PC-3 (cell line): ENCODE measurements around the gene MCFD2. TPM values are rescaled to one million over a fixed set of nuclear protein-coding genes. Genes with fewer than 3 reads are reported as not detected.

Experiments used
- ATAC-seq: fragments of 200-7000 bp; cut with Tn5 transposase; 2 replicates; pipeline ENCODE4 v1.9.1; 2020; ENCODE audit warnings: mild to moderate bottlenecking, moderate library complexity
- BruUV-seq: library from RNA; stranded (reverse); fragments of 400-500 nt; replicated peaks from 2 replicates; lab custom pipeline; 2021; lab: Mats Ljungman, UMichigan
- CTCF ChIA-PET: fragments of 300-600 bp; sonication (Branson Sonifier 250); formaldehyde crosslinking; loops from one replicate; lab custom pipeline; 2022; ENCODE audit warnings: antibody characterized with exemption; lab: Charles Lee
- POLR2A ChIA-PET: fragments of 300-600 bp; sonication (Branson Sonifier 250); formaldehyde crosslinking; loops from one replicate; lab custom pipeline; 2022; ENCODE audit warnings: antibody characterized with exemption; ENCODE audit not compliant: unreplicated experiment; lab: Charles Lee
- DNase-seq: peaks from one replicate; pipeline ENCODE4 v3.0.0-alpha.2; 2015
- H2AFZ ChIP-seq: fragments of 300-600 bp; sonication (generic); 2 replicates; pipeline ENCODE4 v1.6.0; 2016; ENCODE audit warnings: antibody characterized with exemption, low read length
- H3F3A ChIP-seq: fragments of 300-600 bp; sonication (generic); one replicate; pipeline ENCODE4 v1.6.0; 2017; ENCODE audit warnings: antibody characterized with exemption, low read length, control low read depth, mild to moderate bottlenecking; ENCODE audit not compliant: unreplicated experiment
- H3K27ac ChIP-seq: fragments of 300-600 bp; sonication (generic); 2 replicates; pipeline ENCODE4 v1.5.1; 2016; ENCODE audit warnings: mild to moderate bottlenecking, low read length
- H3K27me3 ChIP-seq: fragments of 300-600 bp; sonication (generic); 2 replicates; pipeline ENCODE4 v1.6.1; 2016; ENCODE audit warnings: low read length, mixed read lengths
- H3K36me3 ChIP-seq: fragments of 300-600 bp; sonication (generic); 2 replicates; pipeline ENCODE4 v1.6.1; 2016; ENCODE audit warnings: low read depth, mixed run types, low read length, mixed read lengths
- H3K4me1 ChIP-seq: fragments of 300-600 bp; sonication (generic); 2 replicates; pipeline ENCODE4 v1.5.1; 2016; ENCODE audit warnings: low read length; ENCODE audit not compliant: insufficient read depth
- H3K4me2 ChIP-seq: fragments of 300-600 bp; sonication (generic); 2 replicates; pipeline ENCODE4 v1.6.0; 2016; ENCODE audit warnings: low read length
- H3K4me3 ChIP-seq: fragments of 300-600 bp; sonication (generic); 2 replicates; pipeline ENCODE4 v1.5.1; 2016; ENCODE audit warnings: mild to moderate bottlenecking, low read length, mixed read lengths
- H3K79me2 ChIP-seq: fragments of 300-600 bp; sonication (generic); 2 replicates; pipeline ENCODE4 v1.6.1; 2017; ENCODE audit warnings: low read length, mixed read lengths
- H3K9ac ChIP-seq: fragments of 300-600 bp; sonication (generic); 2 replicates; pipeline ENCODE4 v1.6.0; 2016; ENCODE audit warnings: mild to moderate bottlenecking, low read length
- H3K9me2 ChIP-seq: fragments of 300-600 bp; sonication (generic); replicated peaks from 2 replicates; pipeline ENCODE4 v1.6.1; 2016; ENCODE audit warnings: mixed run types, low read length, mixed read lengths
- H3K9me3 ChIP-seq: fragments of 300-600 bp; sonication (generic); 2 replicates; pipeline ENCODE4 v1.6.1; 2016; ENCODE audit warnings: low read length, mixed read lengths
- H4K20me1 ChIP-seq: fragments of 300-600 bp; sonication (generic); 2 replicates; pipeline ENCODE4 v1.6.1; 2016; ENCODE audit warnings: low read length, mixed read lengths
- EZH2 ChIP-seq: fragments of 300-600 bp; sonication (generic); IDR thresholded peaks from one replicate; pipeline ENCODE4 v1.6.1; 2017; ENCODE audit warnings: antibody characterized with exemption, mild to moderate bottlenecking, low read length; ENCODE audit not compliant: unreplicated experiment
- EZH2phosphoT487 ChIP-seq: fragments of 300-600 bp; sonication (generic); IDR thresholded peaks from 2 replicates; pipeline ENCODE4 v1.6.1; 2018; ENCODE audit warnings: mild to moderate bottlenecking, antibody characterized with exemption, low read length, borderline replicate concordance
- intact Hi-C: fragments of 100-400 bp; cut with micrococcal nuclease; formaldehyde crosslinking; loops from 2 replicates; pipeline ENCODE4 v1.9.0; 2023
- total RNA-seq: library from RNA; depleted of rRNA; stranded (reverse); fragments of >200 nt; gene quantifications from 2 replicates; pipeline ENCODE4 v1.2.3, GENCODE V29; 2014
- TF ChIP-seq, protein P1 (sequence below): fragments of 300-600 bp; sonication (generic); conservative IDR thresholded peaks from 2 replicates; pipeline ENCODE4 v1.5.1; 2017; ENCODE audit warnings: antibody characterized with exemption, low read depth, mild to moderate bottlenecking, low read length

Gene MCFD2
- total RNA-seq, 1 experiment from 2014 or later, result 112 TPM

DNA sequence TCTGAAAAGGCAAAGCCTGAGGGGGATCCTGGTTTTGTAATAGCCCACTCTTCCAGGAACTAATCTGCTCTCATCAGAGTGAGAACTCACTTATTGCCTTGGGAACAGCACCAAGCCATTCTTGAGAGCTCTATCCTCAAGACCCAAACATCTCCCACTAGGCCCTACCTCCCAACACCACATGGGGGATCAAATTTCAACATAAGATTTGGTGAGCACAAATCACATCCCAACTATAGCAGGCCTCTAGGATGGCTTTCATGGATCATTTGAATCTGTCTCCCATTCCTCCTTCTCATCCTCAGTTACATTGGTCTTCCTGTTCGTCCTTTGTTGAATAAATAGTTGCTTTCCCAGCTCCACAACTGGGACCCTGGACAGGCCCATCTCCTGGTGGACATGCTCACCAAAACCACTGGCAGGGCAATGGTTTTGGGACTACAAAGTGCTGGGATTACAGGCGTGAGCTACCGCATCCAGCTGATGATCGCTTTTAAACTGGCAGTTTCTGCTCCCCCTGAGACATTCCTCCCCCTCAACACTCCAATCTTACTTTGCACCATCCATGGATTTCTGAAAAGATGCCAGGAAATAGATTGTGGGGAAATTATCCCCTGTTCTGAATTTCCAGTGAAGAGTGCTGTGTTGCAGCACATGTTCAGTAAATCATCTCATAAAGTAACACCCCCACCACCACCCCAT lies 42.6 kb downstream of the MCFD2 start:
- intact Hi-C loops, result loop anchor here (2.0 kb wide), 1 partner anchor 18 kb away; no protein-coding TSS in a partner anchor
- ChIA-PET CTCF (interaction anchor here (0.6 kb wide), 1 partner anchor 730 kb away, joined by 4 read pairs; no protein-coding TSS in a partner anchor), POLR2A (no interaction called here)
- no peak for TF ChIP-seq EZH2
- TF ChIP-seq, protein P1, sequence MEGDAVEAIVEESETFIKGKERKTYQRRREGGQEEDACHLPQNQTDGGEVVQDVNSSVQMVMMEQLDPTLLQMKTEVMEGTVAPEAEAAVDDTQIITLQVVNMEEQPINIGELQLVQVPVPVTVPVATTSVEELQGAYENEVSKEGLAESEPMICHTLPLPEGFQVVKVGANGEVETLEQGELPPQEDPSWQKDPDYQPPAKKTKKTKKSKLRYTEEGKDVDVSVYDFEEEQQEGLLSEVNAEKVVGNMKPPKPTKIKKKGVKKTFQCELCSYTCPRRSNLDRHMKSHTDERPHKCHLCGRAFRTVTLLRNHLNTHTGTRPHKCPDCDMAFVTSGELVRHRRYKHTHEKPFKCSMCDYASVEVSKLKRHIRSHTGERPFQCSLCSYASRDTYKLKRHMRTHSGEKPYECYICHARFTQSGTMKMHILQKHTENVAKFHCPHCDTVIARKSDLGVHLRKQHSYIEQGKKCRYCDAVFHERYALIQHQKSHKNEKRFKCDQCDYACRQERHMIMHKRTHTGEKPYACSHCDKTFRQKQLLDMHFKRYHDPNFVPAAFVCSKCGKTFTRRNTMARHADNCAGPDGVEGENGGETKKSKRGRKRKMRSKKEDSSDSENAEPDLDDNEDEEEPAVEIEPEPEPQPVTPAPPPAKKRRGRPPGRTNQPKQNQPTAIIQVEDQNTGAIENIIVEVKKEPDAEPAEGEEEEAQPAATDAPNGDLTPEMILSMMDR, result no peak
- no peak for TF ChIP-seq EZH2phosphoT487
- H3F3A ChIP-seq, result no peaks in the 10 kb centered on the region
- H3K4me1 ChIP-seq, result peaks cover 29% of the 10 kb centered on the region
- ATAC-seq (peak; percentile 26), DNase-seq (no peak)
- no peaks in the 10 kb centered on the region for H3K36me3 ChIP-seq
- H3K4me2 ChIP-seq, result no peak overlapping the region
- H2AFZ ChIP-seq, result no peak overlapping the region
- H3K9me2 ChIP-seq, result no peaks in the 10 kb centered on the region
- no peak overlapping the region for H3K4me3 ChIP-seq
- H3K79me2 ChIP-seq, result no peaks in the 10 kb centered on the region
- H3K27ac ChIP-seq, result peak overlapping the region; percentile 59
- peak overlapping the region; percentile 21; the same call in 1 of the 2 replicates for H3K9ac ChIP-seq
- no peaks in the 10 kb centered on the region for H3K9me3 ChIP-seq
- H4K20me1 ChIP-seq, result no peaks in the 10 kb centered on the region
- no TSS peak for BruUV-seq
- H3K27me3 ChIP-seq, result no peaks in the 10 kb centered on the region

DNA sequence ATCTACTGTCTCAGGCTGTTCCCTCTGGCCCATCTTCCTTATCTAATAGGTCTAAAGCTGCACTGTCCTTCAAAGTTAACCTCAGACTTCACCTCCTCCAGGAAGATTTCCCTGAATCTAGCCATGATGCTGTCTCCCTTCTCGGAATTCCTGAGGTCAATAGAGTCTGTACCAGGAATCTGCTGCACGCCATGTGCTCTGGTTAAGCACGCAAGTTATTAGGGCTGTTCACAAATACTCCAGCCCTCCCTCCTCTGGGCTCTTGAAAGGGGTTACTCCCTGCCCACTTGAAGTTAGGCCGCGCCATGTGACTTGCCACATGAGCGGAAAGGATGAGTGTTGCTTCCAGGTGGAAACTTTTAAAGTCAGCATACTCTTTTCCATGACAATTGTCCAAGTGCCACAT lies 43.6 kb downstream of the MCFD2 start:
- no peaks in the 10 kb centered on the region for H3K79me2 ChIP-seq
- H3K9me2 ChIP-seq, result no peaks in the 10 kb centered on the region
- no peak overlapping the region for H3K9ac ChIP-seq
- TF ChIP-seq EZH2phosphoT487, result no peak
- TF ChIP-seq, protein P1, result no peak
- no peak for TF ChIP-seq EZH2
- BruUV-seq, result no TSS peak
- no peaks in the 10 kb centered on the region for H3K27me3 ChIP-seq
- CTCF ChIA-PET, result no interaction called here
- H2AFZ ChIP-seq, result no peak overlapping the region
- H3K4me3 ChIP-seq, result no peak overlapping the region
- ATAC-seq (no peak), DNase-seq (no peak)
- H3K36me3 ChIP-seq, result no peaks in the 10 kb centered on the region
- no peak overlapping the region for H3K27ac ChIP-seq
- no peak overlapping the region for H3K4me2 ChIP-seq
- H4K20me1 ChIP-seq, result no peaks in the 10 kb centered on the region
- no peaks in the 10 kb centered on the region for H3F3A ChIP-seq
- no peaks in the 10 kb centered on the region for H3K9me3 ChIP-seq
- POLR2A ChIA-PET, result no interaction called here
- intact Hi-C loops, result loop anchor here (2.0 kb wide), 1 partner anchor 17 kb away; no protein-coding TSS in a partner anchor
- H3K4me1 ChIP-seq, result peaks cover 26% of the 10 kb centered on the region
